HepG2 (cell line): ENCODE results near the gene HMBS. TPM values are rescaled to one million over a fixed set of nuclear protein-coding genes. Genes with fewer than 3 reads are reported as not detected.

Experiments
- DMAP1 ChIP-seq: IDR thresholded peaks from 2 replicates; pipeline ENCODE4 v1.6.1; 2016
- FOXA1 ChIP-seq, 2 experiments: fragments of 450-650 bp in 1 of 2; sonication (generic) in 1 of 2; formaldehyde crosslinking in 1 of 2; IDR thresholded peaks; 2 replicates each; pipeline versions ENCODE4 v1.4.0 to v1.6.1; 2016 to 2020; ENCODE audit warnings: missing genetic modification reagents in 1 of 2
- FOXC1 ChIP-seq: sonication (generic); formaldehyde crosslinking; IDR thresholded peaks from 2 replicates; pipeline ENCODE4 v1.8.0; 2022; ENCODE audit warnings: mild to moderate bottlenecking, missing genetic modification reagents, borderline replicate concordance
- FOXK2 ChIP-seq: fragments of 450-650 bp; IDR thresholded peaks from 2 replicates; pipeline ENCODE4 v1.6.1; 2016
- HIVEP1 ChIP-seq: sonication (generic); formaldehyde crosslinking; IDR thresholded peaks from 2 replicates; pipeline ENCODE4 v1.4.0; 2020; ENCODE audit warnings: mild to moderate bottlenecking, missing genetic modification reagents
- IRX3 ChIP-seq: sonication (generic); formaldehyde crosslinking; IDR thresholded peaks from 2 replicates; pipeline ENCODE4 v1.8.1; 2023; ENCODE audit warnings: mild to moderate bottlenecking, low read depth, missing genetic modification reagents, borderline replicate concordance
- LBX2 ChIP-seq: sonication (generic); formaldehyde crosslinking; IDR thresholded peaks from 2 replicates; pipeline ENCODE4 v1.5.0; 2020; ENCODE audit warnings: missing genetic modification reagents, mild to moderate bottlenecking, borderline replicate concordance
- PTBP1 ChIP-seq: fragments of 200-400 bp; formaldehyde crosslinking; IDR thresholded peaks from 2 replicates; pipeline ENCODE4 v1.6.1; 2018; ENCODE audit warnings: low read length, low read depth; ENCODE audit not compliant: poor library complexity, severe bottlenecking
- RXRA ChIP-seq: sonication (generic); formaldehyde crosslinking; IDR thresholded peaks from 2 replicates; pipeline ENCODE4 v1.5.1; 2020; ENCODE audit warnings: missing genetic modification reagents
- SAP130 ChIP-seq: IDR thresholded peaks from 2 replicates; pipeline ENCODE4 v1.6.1; 2016; ENCODE audit warnings: low read depth
- SKIL ChIP-seq: sonication (generic); formaldehyde crosslinking; IDR thresholded peaks from 2 replicates; pipeline ENCODE4 v1.8.0; 2022; ENCODE audit warnings: missing genetic modification reagents, mild to moderate bottlenecking, moderate library complexity, borderline replicate concordance
- SMC3 ChIP-seq: IDR thresholded peaks from 2 replicates; pipeline ENCODE4 v1.6.1; 2011; ENCODE audit warnings: low read length, improper control_type of control experiment
- TERF1 ChIP-seq: sonication (generic); formaldehyde crosslinking; IDR thresholded peaks from 2 replicates; pipeline ENCODE4 v1.8.0; 2022; ENCODE audit warnings: mild to moderate bottlenecking, missing genetic modification reagents, moderate library complexity
- ZBTB37 ChIP-seq: sonication (generic); formaldehyde crosslinking; IDR thresholded peaks from 2 replicates; pipeline ENCODE4 v1.4.0; 2020; ENCODE audit warnings: mild to moderate bottlenecking, missing genetic modification reagents
- ZNF367 ChIP-seq: sonication (generic); formaldehyde crosslinking; IDR thresholded peaks from 2 replicates; pipeline ENCODE4 v1.4.0; 2020; ENCODE audit warnings: missing genetic modification reagents, borderline replicate concordance
- ZNF501 ChIP-seq: sonication (generic); formaldehyde crosslinking; IDR thresholded peaks from 2 replicates; pipeline ENCODE4 v1.5.1; 2020; ENCODE audit warnings: mild to moderate bottlenecking, moderate library complexity, missing genetic modification reagents
- ZNF512B ChIP-seq: sonication (generic); formaldehyde crosslinking; IDR thresholded peaks from 2 replicates; pipeline ENCODE4 v1.5.1; 2020; ENCODE audit warnings: missing genetic modification reagents, mild to moderate bottlenecking, borderline replicate concordance
- ZNF770 ChIP-seq: sonication (generic); formaldehyde crosslinking; IDR thresholded peaks from 2 replicates; pipeline ENCODE4 v1.5.0; 2020; ENCODE audit warnings: mild to moderate bottlenecking, missing genetic modification reagents
- polyA plus RNA-seq, 8 experiments: library from polyadenylated mRNA; depleted of rRNA in 3 of 8; stranded (reverse) in 7 of 8; unstranded in 1 of 8; fragments of >200 nt; fragmentation: Illumina TruSeq in 4 of 8; extraction: Trizol in 4 of 8; gene quantifications; 2 replicates each; pipeline versions ENCODE4 v1.2.1 to v1.2.3, GENCODE V29; 2011 to 2016; ENCODE audit warnings: low read depth in 4 of 8, missing spikeins in 1 of 8, mixed read lengths in 1 of 8; ENCODE audit not compliant: insufficient read depth in 1 of 8
- total RNA-seq, 5 experiments: library from RNA; depleted of rRNA; stranded (reverse); fragments of >200 nt; fragmentation: Illumina TruSeq; extraction: Trizol; gene quantifications; 2 replicates each; pipeline ENCODE4 v1.2.3, GENCODE V29; 2016; ENCODE audit warnings: low read depth in 1 of 5

HMBS gene
- total and polyA plus RNA-seq, 2 of the 13 experiments (the other 11 are each of a cell fraction or from before 2014, with no cell fraction given), result 9.4 to 46.9 TPM

- no peak for TF ChIP-seq RXRA (CRISPR knock-in tag)
- TF ChIP-seq ZBTB37 (CRISPR knock-in tag), result no peak
- TF ChIP-seq PTBP1, result no peak
- TF ChIP-seq ZNF512B (CRISPR knock-in tag), result no peak
- TF ChIP-seq FOXA1 (IDR thresholded peaks at IDR 0.05), result no peak
- peak; percentile 67 for TF ChIP-seq FOXA1 (CRISPR knock-in tag; IDR thresholded peaks at IDR 0.05)
- no peak for TF ChIP-seq ZNF770 (CRISPR knock-in tag)
- no peak for TF ChIP-seq DMAP1 (CRISPR knock-in tag)
- no peak for TF ChIP-seq TERF1 (CRISPR knock-in tag)
- no peak for TF ChIP-seq LBX2 (CRISPR knock-in tag)
- TF ChIP-seq SAP130 (CRISPR knock-in tag), result peak; percentile 54; the same call in 1 of the 2 replicates
- peak; percentile 33; the same call in 1 of the 2 replicates for TF ChIP-seq SMC3
- TF ChIP-seq HIVEP1, result no peak
- TF ChIP-seq SKIL, result no peak
- TF ChIP-seq IRX3, result no peak
- TF ChIP-seq FOXK2, result no peak
- no peak for TF ChIP-seq ZNF501
- TF ChIP-seq ZNF367 (CRISPR knock-in tag), result no peak
- TF ChIP-seq FOXC1, result no peak
These were observed 15.7 kb downstream of the HMBS start (continued) for GRCh38 chr11:119100246-119100970.
